Measurements from ENCODE around the gene VGLL4. TPM values are rescaled to one million over a fixed set of nuclear protein-coding genes. Genes with fewer than 3 reads are reported as not detected.

Gene VGLL4
- total RNA-seq, 1 donor: 94.2 TPM

DNA sequence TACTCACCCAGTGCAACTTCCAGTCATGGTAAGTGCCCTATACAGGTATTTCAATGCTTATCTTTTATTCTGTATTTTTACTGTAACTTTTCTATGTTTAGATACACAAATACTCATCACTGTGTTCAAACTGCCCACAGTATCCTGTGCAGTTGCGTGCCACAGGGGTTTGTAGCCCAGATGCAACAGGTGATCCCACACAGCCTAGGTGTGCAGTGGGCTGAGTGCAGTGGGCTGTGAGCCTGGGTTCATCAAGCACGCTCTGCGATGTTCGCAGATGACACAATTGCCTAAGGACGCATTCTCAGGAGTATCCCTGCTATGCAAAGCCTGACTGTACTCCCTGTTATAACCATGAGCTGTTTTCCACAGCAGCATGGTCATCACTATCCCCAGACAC, 36.2 kb upstream of the VGLL4 start:
- TF ChIP-seq, protein P1, sequence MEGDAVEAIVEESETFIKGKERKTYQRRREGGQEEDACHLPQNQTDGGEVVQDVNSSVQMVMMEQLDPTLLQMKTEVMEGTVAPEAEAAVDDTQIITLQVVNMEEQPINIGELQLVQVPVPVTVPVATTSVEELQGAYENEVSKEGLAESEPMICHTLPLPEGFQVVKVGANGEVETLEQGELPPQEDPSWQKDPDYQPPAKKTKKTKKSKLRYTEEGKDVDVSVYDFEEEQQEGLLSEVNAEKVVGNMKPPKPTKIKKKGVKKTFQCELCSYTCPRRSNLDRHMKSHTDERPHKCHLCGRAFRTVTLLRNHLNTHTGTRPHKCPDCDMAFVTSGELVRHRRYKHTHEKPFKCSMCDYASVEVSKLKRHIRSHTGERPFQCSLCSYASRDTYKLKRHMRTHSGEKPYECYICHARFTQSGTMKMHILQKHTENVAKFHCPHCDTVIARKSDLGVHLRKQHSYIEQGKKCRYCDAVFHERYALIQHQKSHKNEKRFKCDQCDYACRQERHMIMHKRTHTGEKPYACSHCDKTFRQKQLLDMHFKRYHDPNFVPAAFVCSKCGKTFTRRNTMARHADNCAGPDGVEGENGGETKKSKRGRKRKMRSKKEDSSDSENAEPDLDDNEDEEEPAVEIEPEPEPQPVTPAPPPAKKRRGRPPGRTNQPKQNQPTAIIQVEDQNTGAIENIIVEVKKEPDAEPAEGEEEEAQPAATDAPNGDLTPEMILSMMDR (IDR thresholded peaks at IDR 0.05; ENCODE audit: insufficient read depth, low read length): no peak

DNA sequence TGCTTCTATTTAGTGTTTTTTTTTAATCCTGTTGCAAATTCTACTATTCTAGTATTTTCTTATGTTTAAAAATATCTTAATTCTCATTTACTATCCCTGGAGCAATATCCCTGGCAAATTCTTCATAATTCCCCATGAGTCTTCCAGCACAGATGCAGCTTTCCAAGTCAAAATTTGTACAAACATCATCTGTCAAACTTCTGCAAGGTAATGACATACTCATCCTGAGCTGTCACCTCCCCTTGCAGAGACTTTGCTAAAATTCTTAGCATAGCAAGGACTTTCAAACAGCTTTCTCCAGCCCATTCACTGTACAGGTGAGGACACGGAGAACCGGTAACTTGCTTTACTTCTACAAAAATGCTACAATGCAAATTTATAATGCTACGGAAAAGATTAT, 28.6 kb upstream of the VGLL4 start:
- DNase-seq (ENCODE audit: low read depth): no peak
- TF ChIP-seq, protein P1 (IDR thresholded peaks at IDR 0.05; ENCODE audit: insufficient read depth, low read length): no peak
- H3K4me3 ChIP-seq (ENCODE audit: low read depth, low read length): no peak overlapping the region

More for the DNA sequence above, 36.2 kb upstream of the VGLL4 start:
- DNase-seq (ENCODE audit: low read depth): no peak
- no peak overlapping the region for H3K4me3 ChIP-seq (ENCODE audit: low read depth, low read length)

DNA sequence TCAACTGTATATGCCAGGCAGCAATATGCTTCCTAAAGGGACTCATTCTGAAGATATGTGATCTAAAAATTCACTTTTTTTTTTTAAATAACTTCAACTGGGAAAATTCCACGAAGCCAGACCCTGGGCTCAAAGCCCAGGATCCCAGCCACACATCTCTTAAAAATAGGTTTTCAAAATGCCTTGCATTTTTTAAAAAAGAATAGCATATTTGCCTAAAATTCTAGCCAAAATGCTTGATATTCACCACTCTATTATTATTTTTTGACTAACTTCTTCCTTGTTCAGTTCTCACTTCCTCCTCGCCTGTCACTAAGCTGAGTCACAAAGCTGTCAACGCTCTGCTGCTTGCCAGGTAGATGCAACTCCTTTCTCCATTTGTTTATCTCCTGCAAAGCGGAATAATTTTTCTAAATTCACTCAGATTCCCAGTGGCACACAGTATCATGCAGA, 28.0 kb upstream of the VGLL4 start:
- no peak overlapping the region for H3K4me3 ChIP-seq (ENCODE audit: low read depth, low read length)
- TF ChIP-seq, protein P1 (IDR thresholded peaks at IDR 0.05; ENCODE audit: insufficient read depth, low read length): no peak
- peak; percentile 87 for DNase-seq (ENCODE audit: low read depth)

DNA sequence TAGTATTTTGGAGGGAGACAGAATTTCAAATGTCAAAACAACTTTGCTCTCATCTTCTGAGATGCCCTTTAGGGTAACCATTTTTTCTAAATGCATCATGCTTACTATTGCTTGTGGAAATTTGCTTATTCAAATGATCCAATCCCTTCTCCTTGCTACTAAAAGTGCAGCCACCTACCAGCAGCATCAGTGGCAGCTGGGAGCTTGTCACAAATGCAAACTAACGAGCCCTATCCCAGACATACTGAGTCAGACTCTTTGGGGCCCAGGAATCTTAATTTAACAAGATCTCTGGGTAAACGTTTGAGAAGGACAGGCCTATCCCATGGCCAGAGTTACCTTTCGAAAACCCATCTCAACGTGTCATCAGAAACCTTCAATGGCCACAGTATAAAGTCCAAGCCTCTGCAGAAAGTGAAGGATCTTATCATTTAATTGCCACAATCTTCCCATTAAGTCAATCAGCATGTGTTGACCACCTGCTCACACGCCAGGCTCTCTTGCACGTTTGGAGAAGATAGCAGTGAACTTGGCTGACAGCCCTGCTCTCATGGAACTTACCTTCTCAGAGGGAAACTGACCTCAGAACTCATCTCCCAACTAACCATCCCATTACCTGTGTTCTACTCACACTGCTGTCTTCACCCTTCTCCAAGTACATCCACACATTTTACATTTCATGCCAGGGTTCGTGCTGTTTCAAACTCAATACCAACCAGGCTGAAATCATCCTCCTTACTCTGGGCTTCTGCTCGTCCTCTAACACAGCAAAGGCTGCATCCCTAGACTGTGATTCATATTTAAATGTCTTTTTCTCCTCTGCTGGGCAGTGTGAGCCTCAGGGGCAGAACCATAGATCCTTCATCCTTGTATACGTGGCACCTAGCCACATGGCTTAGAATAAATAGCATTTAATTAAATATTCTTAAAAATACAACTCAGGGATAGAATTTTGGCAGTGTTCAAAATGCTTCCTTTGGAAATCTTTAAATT, 24.8 kb upstream of the VGLL4 start:
- H3K4me3 ChIP-seq (ENCODE audit: low read depth, low read length): no peak overlapping the region
- DNase-seq (ENCODE audit: low read depth): no peak
- TF ChIP-seq, protein P1 (IDR thresholded peaks at IDR 0.05; ENCODE audit: insufficient read depth, low read length): no peak

DNA sequence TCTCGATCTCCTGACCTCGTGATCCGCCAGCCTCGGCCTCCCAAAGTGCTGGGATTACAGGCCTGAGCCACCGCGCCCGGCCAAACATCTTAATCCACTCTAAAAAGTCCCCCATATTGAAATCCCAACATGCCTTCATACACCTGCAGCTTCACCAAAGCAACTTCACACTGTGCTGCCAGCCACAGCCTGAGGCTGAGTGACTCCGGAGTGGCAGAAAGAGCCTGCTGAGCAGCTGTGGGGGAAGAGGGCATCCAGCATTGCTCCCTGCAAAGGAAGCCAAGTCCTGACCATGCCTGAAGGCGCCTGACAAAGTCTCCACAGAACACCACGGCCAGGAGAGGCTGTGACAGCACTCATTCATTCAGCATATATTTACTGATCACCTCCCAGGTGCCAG, 21.6 kb upstream of the VGLL4 start:
- TF ChIP-seq, protein P1 (IDR thresholded peaks at IDR 0.05; ENCODE audit: insufficient read depth, low read length): no peak
- H3K4me3 ChIP-seq (ENCODE audit: low read depth, low read length): no peak overlapping the region
- DNase-seq (ENCODE audit: low read depth): no peak

DNA sequence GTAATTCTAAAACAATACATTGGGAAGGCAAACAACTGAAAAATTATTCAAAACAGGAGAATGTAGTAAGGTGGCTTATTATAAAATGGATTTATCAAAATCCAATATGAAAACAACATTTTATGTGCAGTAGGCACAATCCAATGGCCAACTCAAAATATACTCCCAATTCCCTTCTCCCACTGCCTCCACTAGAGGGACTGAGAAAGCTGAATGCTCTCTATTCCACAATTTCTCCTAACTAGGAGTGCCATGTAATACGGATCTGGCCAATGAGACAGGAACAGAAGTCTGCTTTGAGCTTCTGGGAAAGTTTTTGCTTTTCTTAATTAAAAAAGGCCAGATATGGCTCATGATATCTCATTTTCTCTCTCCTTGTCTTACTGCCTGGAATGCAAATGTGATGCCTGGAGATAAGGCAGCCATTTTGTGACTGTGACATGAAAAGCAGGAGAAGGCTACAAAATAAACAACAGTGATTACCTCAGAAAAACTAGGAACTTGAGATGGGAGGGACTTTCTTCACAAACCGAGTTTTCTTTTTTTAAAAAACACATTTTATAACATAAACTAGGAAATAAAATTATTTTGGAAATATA, 18.8 kb upstream of the VGLL4 start:
- peak; percentile 36 for DNase-seq (ENCODE audit: low read depth)
- TF ChIP-seq, protein P1 (IDR thresholded peaks at IDR 0.05; ENCODE audit: insufficient read depth, low read length): peak; percentile 62
- no peak overlapping the region for H3K4me3 ChIP-seq (ENCODE audit: low read depth, low read length)
